HEK293 (cell line): ENCODE results near the gene ELOA2.

Experiments used
- CTCF ChIA-PET: fragments of 350-600 bp; formaldehyde crosslinking; extraction: SDS; loops from one replicate; lab custom pipeline; 2021; ENCODE audit warnings: antibody characterized with exemption; lab: Yijun Ruan, JAX
- POLR2A ChIA-PET: fragments of 300-600 bp; formaldehyde crosslinking; extraction: SDS; loops from one replicate; lab custom pipeline; 2020; ENCODE audit warnings: antibody characterized with exemption, inconsistent platforms; lab: Yijun Ruan, JAX
- H3K27ac ChIP-seq: fragments of 200-500 bp; sonication (Bioruptor generic); 2 replicates; pipeline ENCODE4 v1.5.1; 2014; ENCODE audit warnings: low read depth, low read length, control low read depth, inconsistent platforms; ENCODE audit errors: extremely low read depth
- H3K36me3 ChIP-seq, 2 experiments: fragments of 200-500 bp in 1 of 2; sonication (Bioruptor generic) in 1 of 2; 1 replicate in 1 of 2; 2 replicates in 1 of 2; pipeline ENCODE4 v1.5.1; 2014 to 2017; ENCODE audit warnings: inconsistent platforms in 2 of 2, low read length in 2 of 2; ENCODE audit not compliant: control insufficient read depth in 2 of 2, insufficient read depth in 1 of 2
- H3K4me1 ChIP-seq: fragments of 200-500 bp; sonication (Bioruptor generic); 2 replicates; pipeline ENCODE4 v1.5.1; 2014; ENCODE audit warnings: mild to moderate bottlenecking, low read length, inconsistent platforms; ENCODE audit not compliant: control insufficient read depth, insufficient read depth
- H3K4me3 ChIP-seq: 2 replicates; pipeline ENCODE4 v1.5.1; 2011; ENCODE audit warnings: low read depth, mild to moderate bottlenecking, control low read depth, low read length, moderate library complexity
- H3K9me3 ChIP-seq: fragments of 200-500 bp; sonication (Bioruptor generic); 2 replicates; pipeline ENCODE4 v1.5.1; 2014; ENCODE audit warnings: low read depth, low read length, inconsistent platforms; ENCODE audit not compliant: control insufficient read depth, insufficient read depth
- KLF1 ChIP-seq: fragments of 450-650 bp; formaldehyde crosslinking; IDR thresholded peaks from 2 replicates; pipeline ENCODE4 v1.5.1; 2016; ENCODE audit warnings: missing biosample characterization, missing genetic modification characterization
- KLF9 ChIP-seq: fragments of 450-650 bp; formaldehyde crosslinking; IDR thresholded peaks from 2 replicates; pipeline ENCODE4 v1.5.1; 2016; ENCODE audit warnings: missing biosample characterization, missing genetic modification characterization, low read depth
- MEIS1 ChIP-seq: sonication (generic); formaldehyde crosslinking; IDR thresholded peaks from 2 replicates; pipeline ENCODE4 v1.8.1; 2022; ENCODE audit warnings: missing genetic modification reagents, mild to moderate bottlenecking, borderline replicate concordance
- SETDB1 ChIP-seq: IDR thresholded peaks from one replicate; pipeline ENCODE4 v1.6.1; 2017; ENCODE audit warnings: mild to moderate bottlenecking, low read length, moderate library complexity, mixed read lengths; ENCODE audit not compliant: insufficient read length
- ZNF10 ChIP-seq: fragments of 450-650 bp; formaldehyde crosslinking; IDR thresholded peaks from 2 replicates; pipeline ENCODE4 v1.5.1; 2017; ENCODE audit warnings: missing biosample characterization, missing genetic modification characterization
- ZNF184 ChIP-seq: fragments of 450-650 bp; IDR thresholded peaks from 2 replicates; pipeline ENCODE4 v1.5.1; 2018; ENCODE audit warnings: missing biosample characterization, mild to moderate bottlenecking, missing genetic modification characterization
- ZNF211 ChIP-seq: fragments of 450-650 bp; formaldehyde crosslinking; IDR thresholded peaks from 2 replicates; pipeline ENCODE4 v1.5.1; 2016; ENCODE audit warnings: low read depth, missing biosample characterization, missing genetic modification characterization
- ZNF23 ChIP-seq: fragments of 450-650 bp; formaldehyde crosslinking; IDR thresholded peaks from 2 replicates; pipeline ENCODE4 v1.5.1; 2016; ENCODE audit warnings: missing biosample characterization, missing genetic modification characterization, borderline replicate concordance
- ZNF664 ChIP-seq: fragments of 450-650 bp; formaldehyde crosslinking; IDR thresholded peaks from 2 replicates; pipeline ENCODE4 v1.5.1; 2016; ENCODE audit warnings: missing biosample characterization, missing genetic modification characterization
- TF ChIP-seq, protein P1 (sequence below): fragments of 450-650 bp; formaldehyde crosslinking; IDR thresholded peaks from 2 replicates; pipeline ENCODE4 v1.5.1; 2016; ENCODE audit warnings: missing biosample characterization, missing genetic modification characterization, low read depth
- TF ChIP-seq, protein P2 (sequence below): fragments of 450-650 bp; formaldehyde crosslinking; IDR thresholded peaks from 2 replicates; pipeline ENCODE4 v1.5.1; 2016; ENCODE audit warnings: missing biosample characterization, missing genetic modification characterization
- TF ChIP-seq, protein P3 (sequence below): fragments of 450-650 bp; formaldehyde crosslinking; IDR thresholded peaks from 2 replicates; pipeline ENCODE4 v1.5.1; 2016; ENCODE audit warnings: missing biosample characterization, missing genetic modification characterization
- TF ChIP-seq, protein P4 (sequence below): fragments of 450-650 bp; formaldehyde crosslinking; IDR thresholded peaks from 2 replicates; pipeline ENCODE4 v1.5.1; 2016; ENCODE audit warnings: missing biosample characterization, missing genetic modification characterization
- TF ChIP-seq, protein P5 (sequence below): fragments of 450-650 bp; formaldehyde crosslinking; IDR thresholded peaks from 2 replicates; pipeline ENCODE4 v1.5.1; 2016; ENCODE audit warnings: missing biosample characterization, missing genetic modification characterization
- TF ChIP-seq, protein P6 (sequence below): fragments of 450-650 bp; formaldehyde crosslinking; conservative IDR thresholded peaks from 2 replicates; pipeline ENCODE4 v1.5.1; 2016; ENCODE audit warnings: low read depth, missing biosample characterization, missing genetic modification characterization

The ELOA2 gene

DNA sequence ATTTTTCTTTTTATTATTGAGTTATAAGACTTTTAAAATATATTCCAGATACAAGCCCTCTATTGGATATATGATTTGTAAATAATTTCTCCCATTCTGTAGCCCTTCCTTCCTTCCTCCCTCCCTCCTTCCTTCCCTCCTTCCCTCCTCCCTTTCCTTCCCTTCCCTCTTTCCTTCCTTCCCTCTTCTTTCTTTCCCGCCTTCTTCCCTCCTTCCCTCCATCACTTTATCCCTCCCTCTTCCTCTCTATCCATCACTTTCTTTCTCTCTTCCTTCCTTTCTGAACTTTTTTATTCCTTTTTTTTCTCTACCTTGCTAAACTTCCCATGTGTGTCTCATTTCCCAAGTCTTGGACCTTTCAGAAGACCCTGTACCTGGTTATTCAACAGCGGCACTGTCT, 45.5 kb upstream of the ELOA2 start (continued):
- TF ChIP-seq, protein P1, sequence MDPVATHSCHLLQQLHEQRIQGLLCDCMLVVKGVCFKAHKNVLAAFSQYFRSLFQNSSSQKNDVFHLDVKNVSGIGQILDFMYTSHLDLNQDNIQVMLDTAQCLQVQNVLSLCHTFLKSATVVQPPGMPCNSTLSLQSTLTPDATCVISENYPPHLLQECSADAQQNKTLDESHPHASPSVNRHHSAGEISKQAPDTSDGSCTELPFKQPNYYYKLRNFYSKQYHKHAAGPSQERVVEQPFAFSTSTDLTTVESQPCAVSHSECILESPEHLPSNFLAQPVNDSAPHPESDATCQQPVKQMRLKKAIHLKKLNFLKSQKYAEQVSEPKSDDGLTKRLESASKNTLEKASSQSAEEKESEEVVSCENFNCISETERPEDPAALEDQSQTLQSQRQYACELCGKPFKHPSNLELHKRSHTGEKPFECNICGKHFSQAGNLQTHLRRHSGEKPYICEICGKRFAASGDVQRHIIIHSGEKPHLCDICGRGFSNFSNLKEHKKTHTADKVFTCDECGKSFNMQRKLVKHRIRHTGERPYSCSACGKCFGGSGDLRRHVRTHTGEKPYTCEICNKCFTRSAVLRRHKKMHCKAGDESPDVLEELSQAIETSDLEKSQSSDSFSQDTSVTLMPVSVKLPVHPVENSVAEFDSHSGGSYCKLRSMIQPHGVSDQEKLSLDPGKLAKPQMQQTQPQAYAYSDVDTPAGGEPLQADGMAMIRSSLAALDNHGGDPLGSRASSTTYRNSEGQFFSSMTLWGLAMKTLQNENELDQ (tag by site-specific recombination): no peak
- TF ChIP-seq, protein P2, sequence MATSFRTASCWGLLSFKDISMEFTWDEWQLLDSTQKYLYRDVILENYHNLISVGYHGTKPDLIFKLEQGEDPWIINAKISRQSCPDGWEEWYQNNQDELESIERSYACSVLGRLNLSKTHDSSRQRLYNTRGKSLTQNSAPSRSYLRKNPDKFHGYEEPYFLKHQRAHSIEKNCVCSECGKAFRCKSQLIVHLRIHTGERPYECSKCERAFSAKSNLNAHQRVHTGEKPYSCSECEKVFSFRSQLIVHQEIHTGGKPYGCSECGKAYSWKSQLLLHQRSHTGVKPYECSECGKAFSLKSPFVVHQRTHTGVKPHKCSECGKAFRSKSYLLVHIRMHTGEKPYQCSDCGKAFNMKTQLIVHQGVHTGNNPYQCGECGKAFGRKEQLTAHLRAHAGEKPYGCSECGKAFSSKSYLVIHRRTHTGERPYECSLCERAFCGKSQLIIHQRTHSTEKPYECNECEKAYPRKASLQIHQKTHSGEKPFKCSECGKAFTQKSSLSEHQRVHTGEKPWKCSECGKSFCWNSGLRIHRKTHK (tag by site-specific recombination): no peak
- TF ChIP-seq, all 188 proteins: peak for 1

DNA sequence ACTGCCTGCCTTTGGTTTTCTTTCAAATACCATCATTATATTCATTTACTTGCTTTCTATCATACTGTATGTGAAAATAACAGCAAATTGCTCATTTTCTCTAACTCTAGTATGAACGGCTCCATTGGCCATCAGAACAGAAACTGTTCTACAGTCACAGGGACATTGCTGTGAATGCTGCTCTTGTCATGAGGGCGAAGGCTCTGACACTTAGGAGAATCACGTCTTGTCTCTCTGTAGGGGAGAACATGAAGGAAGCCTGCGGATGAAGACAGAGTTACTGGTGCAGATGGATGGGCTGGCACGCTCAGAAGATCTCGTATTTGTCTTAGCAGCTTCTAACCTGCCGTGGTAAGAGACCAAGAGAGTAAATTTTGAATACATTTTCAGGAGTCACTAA, 41.7 kb upstream of the ELOA2 start:
- H3K4me1 ChIP-seq: peaks cover 6% of the 10 kb centered on the region
- ChIA-PET CTCF (interaction anchor here (1.7 to 1.8 kb wide), 2 partner anchors 39 to 677 kb away, joined by 3 to 5 read pairs; no protein-coding TSS in a partner anchor), POLR2A (no interaction called here)
- TF ChIP-seq ZNF10 (no peak), MEIS1 (no peak), ZNF184 (tag by site-specific recombination) (no peak), ZNF23 (no peak), ZNF211 (no peak)
- TF ChIP-seq, protein P3, sequence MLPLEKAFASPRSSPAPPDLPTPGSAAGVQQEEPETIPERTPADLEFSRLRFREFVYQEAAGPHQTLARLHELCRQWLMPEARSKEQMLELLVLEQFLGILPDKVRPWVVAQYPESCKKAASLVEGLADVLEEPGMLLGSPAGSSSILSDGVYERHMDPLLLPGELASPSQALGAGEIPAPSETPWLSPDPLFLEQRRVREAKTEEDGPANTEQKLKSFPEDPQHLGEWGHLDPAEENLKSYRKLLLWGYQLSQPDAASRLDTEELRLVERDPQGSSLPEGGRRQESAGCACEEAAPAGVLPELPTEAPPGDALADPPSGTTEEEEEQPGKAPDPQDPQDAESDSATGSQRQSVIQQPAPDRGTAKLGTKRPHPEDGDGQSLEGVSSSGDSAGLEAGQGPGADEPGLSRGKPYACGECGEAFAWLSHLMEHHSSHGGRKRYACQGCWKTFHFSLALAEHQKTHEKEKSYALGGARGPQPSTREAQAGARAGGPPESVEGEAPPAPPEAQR (tag by site-specific recombination): no peak
- TF ChIP-seq, protein P4, sequence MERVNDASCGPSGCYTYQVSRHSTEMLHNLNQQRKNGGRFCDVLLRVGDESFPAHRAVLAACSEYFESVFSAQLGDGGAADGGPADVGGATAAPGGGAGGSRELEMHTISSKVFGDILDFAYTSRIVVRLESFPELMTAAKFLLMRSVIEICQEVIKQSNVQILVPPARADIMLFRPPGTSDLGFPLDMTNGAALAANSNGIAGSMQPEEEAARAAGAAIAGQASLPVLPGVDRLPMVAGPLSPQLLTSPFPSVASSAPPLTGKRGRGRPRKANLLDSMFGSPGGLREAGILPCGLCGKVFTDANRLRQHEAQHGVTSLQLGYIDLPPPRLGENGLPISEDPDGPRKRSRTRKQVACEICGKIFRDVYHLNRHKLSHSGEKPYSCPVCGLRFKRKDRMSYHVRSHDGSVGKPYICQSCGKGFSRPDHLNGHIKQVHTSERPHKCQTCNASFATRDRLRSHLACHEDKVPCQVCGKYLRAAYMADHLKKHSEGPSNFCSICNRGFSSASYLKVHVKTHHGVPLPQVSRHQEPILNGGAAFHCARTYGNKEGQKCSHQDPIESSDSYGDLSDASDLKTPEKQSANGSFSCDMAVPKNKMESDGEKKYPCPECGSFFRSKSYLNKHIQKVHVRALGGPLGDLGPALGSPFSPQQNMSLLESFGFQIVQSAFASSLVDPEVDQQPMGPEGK (tag by site-specific recombination): no peak
- no peak overlapping the region for H3K27ac ChIP-seq
- H3K4me3 ChIP-seq: no peak overlapping the region
- H3K36me3 ChIP-seq: no peaks in the 10 kb centered on the region
- H3K9me3 ChIP-seq: no peaks in the 10 kb centered on the region

DNA sequence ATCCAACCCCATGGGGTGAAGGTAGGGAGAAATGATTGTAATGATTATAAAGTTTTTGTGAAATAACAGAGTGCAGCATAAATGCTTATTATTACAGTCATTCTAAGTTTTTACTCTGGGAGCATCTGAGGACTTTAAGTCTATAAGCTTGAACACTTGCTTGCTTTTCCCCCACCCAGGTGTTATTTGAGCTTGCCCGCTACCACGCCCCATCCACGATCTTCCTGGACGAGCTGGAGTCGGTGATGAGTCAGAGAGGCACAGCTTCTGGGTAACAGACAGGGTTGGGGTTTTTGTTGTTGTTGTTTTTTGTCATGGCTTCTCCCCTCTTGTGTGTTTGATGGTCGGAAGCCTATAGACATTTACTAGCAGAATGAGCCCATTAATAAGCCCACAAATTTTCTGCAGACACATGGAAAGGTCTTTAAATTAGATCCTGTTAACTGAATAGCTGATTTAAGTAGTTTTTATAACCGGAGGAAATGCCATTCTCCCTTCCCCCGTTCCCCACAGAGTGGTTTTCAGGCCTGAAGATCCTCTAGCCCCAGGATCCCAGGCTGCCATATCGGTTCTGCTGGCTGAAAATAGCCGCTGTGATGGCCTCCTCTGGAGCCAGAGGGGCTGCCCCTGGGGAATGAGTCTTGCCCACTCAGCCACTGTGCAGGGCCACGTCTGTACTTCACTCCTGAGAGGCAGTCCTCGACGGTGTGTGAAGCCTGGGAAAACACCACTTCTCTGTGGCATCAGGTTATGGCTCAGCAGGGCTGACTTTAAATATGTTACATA, 39.9 kb upstream of the ELOA2 start:
- CTCF ChIA-PET: interaction anchor here (0.7 to 1.8 kb wide), 6 partner anchors 16 to 679 kb away, joined by 3 to 6 read pairs (median 4); no protein-coding TSS in a partner anchor
- Histone ChIP-seq H3K36me3 (no peaks in the 10 kb centered on the region), H3K9me3 (no peaks in the 10 kb centered on the region), H3K4me1 (peaks cover 6% of the 10 kb centered on the region), H3K4me3 (no peak overlapping the region), H3K27ac (no peak overlapping the region)
- TF ChIP-seq KLF9 (tag by site-specific recombination) (peak; percentile 35; the same call in 1 of the 2 replicates), ZNF664 (tag by site-specific recombination) (peak; percentile 95), KLF1 (peak; percentile 43; the same call in 1 of the 2 replicates), SETDB1 (no peak)
- TF ChIP-seq, protein P5, sequence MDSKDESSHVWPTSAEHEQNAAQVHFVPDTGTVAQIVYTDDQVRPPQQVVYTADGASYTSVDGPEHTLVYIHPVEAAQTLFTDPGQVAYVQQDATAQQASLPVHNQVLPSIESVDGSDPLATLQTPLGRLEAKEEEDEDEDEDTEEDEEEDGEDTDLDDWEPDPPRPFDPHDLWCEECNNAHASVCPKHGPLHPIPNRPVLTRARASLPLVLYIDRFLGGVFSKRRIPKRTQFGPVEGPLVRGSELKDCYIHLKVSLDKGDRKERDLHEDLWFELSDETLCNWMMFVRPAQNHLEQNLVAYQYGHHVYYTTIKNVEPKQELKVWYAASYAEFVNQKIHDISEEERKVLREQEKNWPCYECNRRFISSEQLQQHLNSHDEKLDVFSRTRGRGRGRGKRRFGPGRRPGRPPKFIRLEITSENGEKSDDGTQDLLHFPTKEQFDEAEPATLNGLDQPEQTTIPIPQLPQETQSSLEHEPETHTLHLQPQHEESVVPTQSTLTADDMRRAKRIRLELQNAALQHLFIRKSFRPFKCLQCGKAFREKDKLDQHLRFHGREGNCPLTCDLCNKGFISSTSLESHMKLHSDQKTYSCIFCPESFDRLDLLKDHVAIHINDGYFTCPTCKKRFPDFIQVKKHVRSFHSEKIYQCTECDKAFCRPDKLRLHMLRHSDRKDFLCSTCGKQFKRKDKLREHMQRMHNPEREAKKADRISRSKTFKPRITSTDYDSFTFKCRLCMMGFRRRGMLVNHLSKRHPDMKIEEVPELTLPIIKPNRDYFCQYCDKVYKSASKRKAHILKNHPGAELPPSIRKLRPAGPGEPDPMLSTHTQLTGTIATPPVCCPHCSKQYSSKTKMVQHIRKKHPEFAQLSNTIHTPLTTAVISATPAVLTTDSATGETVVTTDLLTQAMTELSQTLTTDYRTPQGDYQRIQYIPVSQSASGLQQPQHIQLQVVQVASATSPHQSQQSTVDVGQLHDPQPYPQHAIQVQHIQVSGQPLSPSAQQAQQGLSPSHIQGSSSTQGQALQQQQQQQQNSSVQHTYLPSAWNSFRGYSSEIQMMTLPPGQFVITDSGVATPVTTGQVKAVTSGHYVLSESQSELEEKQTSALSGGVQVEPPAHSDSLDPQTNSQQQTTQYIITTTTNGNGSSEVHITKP (tag by site-specific recombination): peak; percentile 92
- TF ChIP-seq, protein P6, sequence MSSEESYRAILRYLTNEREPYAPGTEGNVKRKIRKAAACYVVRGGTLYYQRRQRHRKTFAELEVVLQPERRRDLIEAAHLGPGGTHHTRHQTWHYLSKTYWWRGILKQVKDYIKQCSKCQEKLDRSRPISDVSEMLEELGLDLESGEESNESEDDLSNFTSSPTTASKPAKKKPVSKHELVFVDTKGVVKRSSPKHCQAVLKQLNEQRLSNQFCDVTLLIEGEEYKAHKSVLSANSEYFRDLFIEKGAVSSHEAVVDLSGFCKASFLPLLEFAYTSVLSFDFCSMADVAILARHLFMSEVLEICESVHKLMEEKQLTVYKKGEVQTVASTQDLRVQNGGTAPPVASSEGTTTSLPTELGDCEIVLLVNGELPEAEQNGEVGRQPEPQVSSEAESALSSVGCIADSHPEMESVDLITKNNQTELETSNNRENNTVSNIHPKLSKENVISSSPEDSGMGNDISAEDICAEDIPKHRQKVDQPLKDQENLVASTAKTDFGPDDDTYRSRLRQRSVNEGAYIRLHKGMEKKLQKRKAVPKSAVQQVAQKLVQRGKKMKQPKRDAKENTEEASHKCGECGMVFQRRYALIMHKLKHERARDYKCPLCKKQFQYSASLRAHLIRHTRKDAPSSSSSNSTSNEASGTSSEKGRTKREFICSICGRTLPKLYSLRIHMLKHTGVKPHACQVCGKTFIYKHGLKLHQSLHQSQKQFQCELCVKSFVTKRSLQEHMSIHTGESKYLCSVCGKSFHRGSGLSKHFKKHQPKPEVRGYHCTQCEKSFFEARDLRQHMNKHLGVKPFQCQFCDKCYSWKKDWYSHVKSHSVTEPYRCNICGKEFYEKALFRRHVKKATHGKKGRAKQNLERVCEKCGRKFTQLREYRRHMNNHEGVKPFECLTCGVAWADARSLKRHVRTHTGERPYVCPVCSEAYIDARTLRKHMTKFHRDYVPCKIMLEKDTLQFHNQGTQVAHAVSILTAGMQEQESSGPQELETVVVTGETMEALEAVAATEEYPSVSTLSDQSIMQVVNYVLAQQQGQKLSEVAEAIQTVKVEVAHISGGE (tag by site-specific recombination): no peak
- POLR2A ChIA-PET: interaction anchor here (0.8 kb wide), 1 partner anchor 75 kb away, joined by 5 read pairs; the partner anchor contains the start of gene HDHD2
